Measurements from ENCODE around the gene RETREG2.
"Not testable (repeated sequence)": the region's sequence is repeated elsewhere in the genome, so short reads cannot be mapped to it uniquely, and the experiment has no call there.

DNA sequence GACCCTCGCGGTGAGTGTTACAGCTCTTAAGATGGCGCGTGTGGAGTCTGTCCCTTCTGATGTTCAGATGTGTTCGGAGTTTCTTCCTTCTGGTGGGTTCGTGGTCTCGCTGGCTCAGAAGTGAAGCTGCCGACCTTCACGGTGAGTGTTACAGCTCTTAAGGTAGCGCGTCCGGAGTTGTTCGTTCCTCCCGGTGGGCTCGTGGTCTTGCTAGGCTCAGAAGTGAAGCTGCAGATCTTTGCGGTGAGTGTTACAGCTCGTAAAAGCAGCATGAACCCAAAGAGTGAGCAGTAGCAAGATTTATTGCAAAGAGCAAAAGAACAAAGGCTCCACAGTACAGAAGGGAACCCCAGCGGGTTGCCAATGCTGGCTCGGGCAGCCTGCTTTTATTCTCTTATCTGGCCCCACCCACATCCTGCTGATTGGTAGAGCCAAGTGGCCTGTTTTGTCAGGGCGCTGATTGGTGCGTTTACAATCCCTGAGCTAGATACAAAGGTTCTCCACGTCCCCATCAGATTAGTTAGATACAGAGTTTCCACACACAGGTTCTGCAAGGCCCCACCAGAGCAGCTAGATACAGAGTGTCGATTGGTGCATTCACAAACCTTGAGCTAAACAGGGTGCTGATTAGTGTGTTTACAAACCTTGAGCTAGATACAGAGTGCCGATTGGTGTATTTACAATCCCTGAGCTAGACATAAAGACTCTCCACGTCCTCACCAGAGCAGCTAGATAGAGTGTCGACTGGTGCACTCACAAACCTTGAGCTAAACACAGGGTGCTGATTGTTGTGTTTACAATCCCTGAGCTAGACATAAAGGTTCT lies 22.6 kb downstream of the RETREG2 start:
- not testable (repeated sequence) for TF ChIP-seq JUNB (IDR thresholded peaks at IDR 0.05); SMC3 (IDR thresholded peaks at IDR 0.05); HOXA7 (CRISPR knock-in tag; IDR thresholded peaks at IDR 0.05); MAZ (IDR thresholded peaks at IDR 0.05; ENCODE audit: borderline replicate concordance, low read depth, low read length); JUN (IDR thresholded peaks at IDR 0.05); EP300 (IDR thresholded peaks at IDR 0.05); EHMT2 (IDR thresholded peaks at IDR 0.05; ENCODE audit: low read depth); KDM1A (IDR thresholded peaks at IDR 0.05; ENCODE audit: low read depth); ZC3H11A (IDR thresholded peaks at IDR 0.05); CBX8 (IDR thresholded peaks at IDR 0.05)
- TF ChIP-seq, protein P1, sequence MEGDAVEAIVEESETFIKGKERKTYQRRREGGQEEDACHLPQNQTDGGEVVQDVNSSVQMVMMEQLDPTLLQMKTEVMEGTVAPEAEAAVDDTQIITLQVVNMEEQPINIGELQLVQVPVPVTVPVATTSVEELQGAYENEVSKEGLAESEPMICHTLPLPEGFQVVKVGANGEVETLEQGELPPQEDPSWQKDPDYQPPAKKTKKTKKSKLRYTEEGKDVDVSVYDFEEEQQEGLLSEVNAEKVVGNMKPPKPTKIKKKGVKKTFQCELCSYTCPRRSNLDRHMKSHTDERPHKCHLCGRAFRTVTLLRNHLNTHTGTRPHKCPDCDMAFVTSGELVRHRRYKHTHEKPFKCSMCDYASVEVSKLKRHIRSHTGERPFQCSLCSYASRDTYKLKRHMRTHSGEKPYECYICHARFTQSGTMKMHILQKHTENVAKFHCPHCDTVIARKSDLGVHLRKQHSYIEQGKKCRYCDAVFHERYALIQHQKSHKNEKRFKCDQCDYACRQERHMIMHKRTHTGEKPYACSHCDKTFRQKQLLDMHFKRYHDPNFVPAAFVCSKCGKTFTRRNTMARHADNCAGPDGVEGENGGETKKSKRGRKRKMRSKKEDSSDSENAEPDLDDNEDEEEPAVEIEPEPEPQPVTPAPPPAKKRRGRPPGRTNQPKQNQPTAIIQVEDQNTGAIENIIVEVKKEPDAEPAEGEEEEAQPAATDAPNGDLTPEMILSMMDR (IDR thresholded peaks at IDR 0.05): not testable (repeated sequence)
- TF ChIP-seq, protein P2, sequence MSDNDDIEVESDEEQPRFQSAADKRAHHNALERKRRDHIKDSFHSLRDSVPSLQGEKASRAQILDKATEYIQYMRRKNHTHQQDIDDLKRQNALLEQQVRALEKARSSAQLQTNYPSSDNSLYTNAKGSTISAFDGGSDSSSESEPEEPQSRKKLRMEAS (IDR thresholded peaks at IDR 0.05): not testable (repeated sequence)
- TF ChIP-seq, protein P3, sequence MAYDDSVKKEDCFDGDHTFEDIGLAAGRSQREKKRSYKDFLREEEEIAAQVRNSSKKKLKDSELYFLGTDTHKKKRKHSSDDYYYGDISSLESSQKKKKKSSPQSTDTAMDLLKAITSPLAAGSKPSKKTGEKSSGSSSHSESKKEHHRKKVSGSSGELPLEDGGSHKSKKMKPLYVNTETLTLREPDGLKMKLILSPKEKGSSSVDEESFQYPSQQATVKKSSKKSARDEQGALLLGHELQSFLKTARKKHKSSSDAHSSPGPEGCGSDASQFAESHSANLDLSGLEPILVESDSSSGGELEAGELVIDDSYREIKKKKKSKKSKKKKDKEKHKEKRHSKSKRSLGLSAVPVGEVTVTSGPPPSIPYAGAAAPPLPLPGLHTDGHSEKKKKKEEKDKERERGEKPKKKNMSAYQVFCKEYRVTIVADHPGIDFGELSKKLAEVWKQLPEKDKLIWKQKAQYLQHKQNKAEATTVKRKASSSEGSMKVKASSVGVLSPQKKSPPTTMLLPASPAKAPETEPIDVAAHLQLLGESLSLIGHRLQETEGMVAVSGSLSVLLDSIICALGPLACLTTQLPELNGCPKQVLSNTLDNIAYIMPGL (CRISPR knock-in tag; IDR thresholded peaks at IDR 0.05; ENCODE audit: borderline replicate concordance): not testable (repeated sequence)

Data from A549 (cell line).